ENCODE data around the gene ZNF256. TPM values are rescaled to one million over a fixed set of nuclear protein-coding genes. Genes with fewer than 3 reads are reported as not detected.

The ZNF256 gene
- total RNA-seq, 1 experiment from 2014 or later: not detected

GRCh38 chr19:57949702-57950101 is 2.2 kb upstream of the ZNF256 start (continued):
- TF ChIP-seq REST (IDR thresholded peaks at IDR 0.05; ENCODE audit: low read depth) (no peak), ZNF274 (IDR thresholded peaks at IDR 0.05; ENCODE audit: low read depth, low read length) (no peak), POLR2AphosphoS5 (IDR thresholded peaks at IDR 0.05; ENCODE audit: low read depth, low read length) (no peak), JUND (IDR thresholded peaks at IDR 0.05) (no peak), ATF3 (IDR thresholded peaks at IDR 0.05) (no peak), FOSL1 (IDR thresholded peaks at IDR 0.05; ENCODE audit: low read depth) (no peak), ZFX (IDR thresholded peaks at IDR 0.05) (no peak)

- Histone ChIP-seq H3K27ac (ENCODE audit: low read depth, low read length) (no peak overlapping the region), H3K79me2 (ENCODE audit: insufficient read depth, low read length) (no peaks in the 10 kb centered on the region), H3K27me3 (ENCODE audit: insufficient read depth, low read length) (no peaks in the 10 kb centered on the region), H3K9ac (ENCODE audit: low read length) (no peak overlapping the region), H2AFZ (ENCODE audit: low read depth, low read length, poor library complexity, severe bottlenecking) (no peak overlapping the region), H3K9me2 (ENCODE audit: insufficient read depth) (no peaks in the 10 kb centered on the region), H4K20me1 (ENCODE audit: insufficient read depth) (no peaks in the 10 kb centered on the region), H3K36me3 (ENCODE audit: control insufficient read depth in 1 of 2, insufficient read depth in 2 of 2, low read length in 2 of 2) (no peaks in the 10 kb centered on the region), H3K4me2 (ENCODE audit: low read length) (no peak overlapping the region), H3K4me3 (replicated peaks in 1 of 2; ENCODE audit: low read depth in 1 of 2, low read length in 2 of 2) (no peak overlapping the region), H3K9me3 (ENCODE audit: control insufficient read depth in 1 of 2, insufficient read depth in 1 of 2, low read depth in 1 of 2, low read length in 2 of 2) (peaks cover 0 to 18% of the 10 kb centered on the region in 2 experiments; a peak in 2 of 4 replicates), H3K4me1 (ENCODE audit: control insufficient read depth in 1 of 2, insufficient read depth in 2 of 2, low read length in 2 of 2) (no peaks in the 10 kb centered on the region)
- DNase-seq (ENCODE audit: low read depth, low spot score) (no peak), ATAC-seq (no peak)
- intact Hi-C loops (cut with micrococcal nuclease): no loop called here
- BruUV-seq (replicated peaks): no TSS peak
- POLR2A ChIA-PET: no interaction called here
- CTCF ChIA-PET: no interaction called here
- TF ChIP-seq CBX3 (IDR thresholded peaks at IDR 0.05; ENCODE audit: low read depth) (no peak), FOSL1 (IDR thresholded peaks at IDR 0.05; ENCODE audit: low read depth) (no peak), EZH2phosphoT487 (IDR thresholded peaks at IDR 0.05; ENCODE audit: borderline replicate concordance) (no peak)
- RAD21 ChIA-PET (ENCODE audit: low non-redundant PET in 1 of 2, low total read pairs in 2 of 2, uncharacterized antibody in 2 of 2, unreplicated experiment in 2 of 2): no interaction called here
Observed at GRCh38 chr19:57949296-57949695, 1.8 kb upstream of the ZNF256 start.
